Measurements from ENCODE around the gene DMXL1.
"Not testable (repeated sequence)": the region's sequence is repeated elsewhere in the genome, so short reads cannot be mapped to it uniquely, and the experiment has no call there.

DMXL1 gene

DNA sequence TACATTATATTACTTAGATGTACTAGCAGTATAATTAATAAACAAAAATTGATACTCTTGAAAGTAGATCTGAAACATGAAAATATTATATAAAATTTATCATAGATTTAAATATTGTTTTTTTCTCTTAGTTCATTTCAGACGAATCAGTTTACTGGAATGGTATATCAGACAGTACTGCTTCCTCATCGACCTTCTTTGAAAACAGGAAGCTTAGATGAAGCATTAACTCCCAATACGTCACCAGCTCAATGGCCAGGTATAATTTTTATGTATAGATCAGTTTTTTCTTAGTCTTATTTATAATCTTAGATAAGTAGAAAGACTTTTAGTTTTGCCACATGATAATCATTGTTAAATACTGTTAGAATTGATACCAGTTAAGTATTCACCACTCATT, 106.3 kb downstream of the DMXL1 start:
- H3K9me3 ChIP-seq (ENCODE audit: control insufficient read depth, insufficient read depth, low read length): no peaks in the 10 kb centered on the region
- H3K27me3 ChIP-seq (ENCODE audit: control insufficient read depth, insufficient read depth, low read length): no peaks in the 10 kb centered on the region
- no peak overlapping the region for H3K27ac ChIP-seq (ENCODE audit: low read depth, low read length)
- H3K9ac ChIP-seq (ENCODE audit: low read depth, low read length): no peak overlapping the region
- no peak overlapping the region for H3K4me3 ChIP-seq (ENCODE audit: low read depth, low read length)
- peaks cover 7% of the 10 kb centered on the region; the same call in 1 of the 2 replicates for H3K4me1 ChIP-seq (ENCODE audit: control insufficient read depth, insufficient read depth, low read length)
- H3K36me3 ChIP-seq (ENCODE audit: control insufficient read depth, insufficient read depth, low read length): peaks cover 25% of the 10 kb centered on the region

DNA sequence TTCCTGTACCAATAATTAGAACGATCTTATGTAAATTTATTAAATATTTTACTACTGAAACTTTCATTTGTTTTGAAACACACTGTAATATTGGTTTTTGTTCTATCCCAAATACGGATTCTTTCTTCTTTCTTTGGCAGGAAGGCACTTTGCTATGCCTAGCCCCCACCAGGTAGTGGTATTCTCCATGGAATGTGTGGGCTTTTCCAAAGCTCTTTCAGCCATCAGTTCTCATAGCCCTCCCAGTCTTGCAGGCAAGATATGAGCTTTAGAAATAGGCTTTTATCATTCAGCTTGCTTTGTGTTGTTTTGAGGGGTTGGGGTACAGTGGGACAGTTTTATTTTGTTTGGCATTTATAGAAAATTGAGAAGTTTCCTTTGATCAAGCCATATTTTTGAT, 107.5 kb downstream of the DMXL1 start:
- no peak overlapping the region for H3K27ac ChIP-seq (ENCODE audit: low read depth, low read length)
- H3K9ac ChIP-seq (ENCODE audit: low read depth, low read length): no peak overlapping the region
- peaks cover 20% of the 10 kb centered on the region for H3K36me3 ChIP-seq (ENCODE audit: control insufficient read depth, insufficient read depth, low read length)
- peaks cover 7% of the 10 kb centered on the region; the same call in 1 of the 2 replicates for H3K4me1 ChIP-seq (ENCODE audit: control insufficient read depth, insufficient read depth, low read length)
- no peak overlapping the region for H3K4me3 ChIP-seq (ENCODE audit: low read depth, low read length)
- no peaks in the 10 kb centered on the region for H3K27me3 ChIP-seq (ENCODE audit: control insufficient read depth, insufficient read depth, low read length)
- no peaks in the 10 kb centered on the region for H3K9me3 ChIP-seq (ENCODE audit: control insufficient read depth, insufficient read depth, low read length)

DNA sequence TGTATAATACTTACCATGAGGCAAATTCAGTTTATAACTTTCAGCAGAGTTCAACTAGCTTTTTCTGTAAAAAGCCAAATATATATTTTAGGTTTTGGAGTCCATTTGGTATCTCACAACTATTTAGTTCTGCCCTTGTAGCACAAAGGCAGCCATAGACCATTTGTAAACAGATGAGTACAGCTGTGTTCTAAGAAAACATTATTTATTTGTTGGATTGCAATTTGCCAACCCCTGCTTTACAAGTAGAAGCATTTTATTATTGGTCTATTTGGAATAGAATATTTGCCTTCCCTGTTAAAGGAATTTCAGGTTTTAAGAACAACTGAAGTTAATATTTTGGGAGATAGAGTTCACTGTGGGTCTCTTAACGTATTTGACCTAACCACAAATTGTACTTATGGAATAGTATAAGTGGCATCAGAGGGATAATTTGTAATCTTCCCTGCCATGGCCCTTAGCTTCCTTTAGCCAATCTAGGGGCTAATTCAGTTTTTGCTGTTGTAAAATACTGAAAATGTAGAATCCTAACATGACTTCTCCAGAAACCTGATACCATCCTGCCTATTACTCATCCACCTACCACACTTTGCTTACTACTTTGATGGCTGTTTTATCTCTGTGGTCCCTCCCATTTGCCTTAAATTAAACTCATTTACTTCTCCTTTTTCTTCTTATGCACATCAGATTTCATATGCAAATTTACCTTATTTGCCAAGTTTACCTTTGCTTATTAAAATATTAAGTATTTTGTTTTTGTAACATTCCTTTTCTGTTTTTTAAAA, 109.2 kb downstream of the DMXL1 start:
- Histone ChIP-seq H3K4me1 (ENCODE audit: control insufficient read depth, insufficient read depth, low read length) (peaks cover 7% of the 10 kb centered on the region; the same call in 1 of the 2 replicates), H3K36me3 (ENCODE audit: control insufficient read depth, insufficient read depth, low read length) (peaks cover 20% of the 10 kb centered on the region), H3K27ac (ENCODE audit: low read depth, low read length) (peak overlapping the region; percentile 2), H3K27me3 (ENCODE audit: control insufficient read depth, insufficient read depth, low read length) (no peaks in the 10 kb centered on the region), H3K9me3 (ENCODE audit: control insufficient read depth, insufficient read depth, low read length) (no peaks in the 10 kb centered on the region), H3K9ac (ENCODE audit: low read depth, low read length) (no peak overlapping the region), H3K4me3 (ENCODE audit: low read depth, low read length) (no peak overlapping the region)

DNA sequence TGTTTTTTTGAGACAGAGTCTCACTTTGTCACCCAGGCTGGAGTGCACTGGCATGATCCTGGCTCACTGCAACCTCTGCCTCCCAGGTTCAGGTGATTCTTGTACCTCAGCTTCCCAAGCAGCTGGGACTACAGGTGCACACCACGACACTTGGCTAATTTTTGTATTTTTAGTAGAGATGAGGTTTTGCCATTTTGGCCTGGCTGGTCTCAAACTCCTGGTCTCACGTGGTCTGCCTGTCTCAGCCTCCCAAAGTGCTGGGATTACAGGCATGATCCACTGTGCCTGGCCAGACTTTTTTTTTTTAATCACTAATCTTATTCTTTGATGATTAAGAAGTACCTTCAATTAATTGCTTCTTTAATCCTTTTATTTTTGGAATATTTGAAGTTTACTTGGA, 114.6 kb downstream of the DMXL1 start:
- H3K9ac ChIP-seq (ENCODE audit: low read depth, low read length); H3K9me3 ChIP-seq (ENCODE audit: control insufficient read depth, insufficient read depth, low read length); H3K27ac ChIP-seq (ENCODE audit: low read depth, low read length); H3K4me3 ChIP-seq (ENCODE audit: low read depth, low read length); H3K36me3 ChIP-seq (ENCODE audit: control insufficient read depth, insufficient read depth, low read length); H3K27me3 ChIP-seq (ENCODE audit: control insufficient read depth, insufficient read depth, low read length): not testable (repeated sequence)
- peaks cover 14% of the 10 kb centered on the region for H3K4me1 ChIP-seq (ENCODE audit: control insufficient read depth, insufficient read depth, low read length)

DNA sequence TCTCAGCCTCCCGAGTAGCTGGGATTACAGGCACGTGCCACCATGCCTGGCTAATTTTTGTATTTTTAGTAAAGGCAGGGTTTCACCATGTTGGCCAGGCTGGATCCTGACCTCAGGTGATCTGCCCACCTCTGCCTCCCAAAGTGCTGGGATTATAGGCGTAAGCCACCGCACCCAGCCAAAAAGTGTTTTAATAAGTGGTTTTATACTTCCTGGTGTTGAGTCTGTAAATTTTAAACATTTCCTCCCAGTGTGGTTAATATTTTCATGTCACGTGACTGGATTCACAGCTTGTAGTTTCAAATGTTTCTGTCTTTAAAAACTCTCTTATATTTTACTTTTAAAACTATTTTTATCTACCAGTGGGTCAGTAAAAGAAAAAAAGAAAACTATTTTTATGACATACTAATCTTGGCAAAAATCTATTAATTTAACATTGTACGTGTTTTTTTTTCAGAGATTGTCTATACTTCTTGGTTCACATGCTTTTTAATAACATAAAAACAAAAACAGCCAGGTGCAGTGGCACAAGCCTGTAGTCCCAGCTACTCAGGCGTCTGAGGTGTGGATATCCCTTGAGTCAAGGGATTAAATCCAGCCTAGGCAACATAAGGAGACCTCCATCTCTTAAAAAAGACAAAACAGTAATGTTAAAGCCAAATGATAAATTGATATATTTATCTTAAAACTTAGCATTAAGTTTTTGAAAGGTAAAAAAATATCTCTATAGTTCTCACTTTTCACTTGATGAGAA, 117.1 kb downstream of the DMXL1 start:
- H3K27me3 ChIP-seq (ENCODE audit: control insufficient read depth, insufficient read depth, low read length): no peaks in the 10 kb centered on the region
- no peaks in the 10 kb centered on the region for H3K9me3 ChIP-seq (ENCODE audit: control insufficient read depth, insufficient read depth, low read length)
- peaks cover 15% of the 10 kb centered on the region for H3K36me3 ChIP-seq (ENCODE audit: control insufficient read depth, insufficient read depth, low read length)
- peaks cover 14% of the 10 kb centered on the region for H3K4me1 ChIP-seq (ENCODE audit: control insufficient read depth, insufficient read depth, low read length)
- H3K9ac ChIP-seq (ENCODE audit: low read depth, low read length): no peak overlapping the region
- no peak overlapping the region for H3K27ac ChIP-seq (ENCODE audit: low read depth, low read length)
- H3K4me3 ChIP-seq (ENCODE audit: low read depth, low read length): no peak overlapping the region

DNA sequence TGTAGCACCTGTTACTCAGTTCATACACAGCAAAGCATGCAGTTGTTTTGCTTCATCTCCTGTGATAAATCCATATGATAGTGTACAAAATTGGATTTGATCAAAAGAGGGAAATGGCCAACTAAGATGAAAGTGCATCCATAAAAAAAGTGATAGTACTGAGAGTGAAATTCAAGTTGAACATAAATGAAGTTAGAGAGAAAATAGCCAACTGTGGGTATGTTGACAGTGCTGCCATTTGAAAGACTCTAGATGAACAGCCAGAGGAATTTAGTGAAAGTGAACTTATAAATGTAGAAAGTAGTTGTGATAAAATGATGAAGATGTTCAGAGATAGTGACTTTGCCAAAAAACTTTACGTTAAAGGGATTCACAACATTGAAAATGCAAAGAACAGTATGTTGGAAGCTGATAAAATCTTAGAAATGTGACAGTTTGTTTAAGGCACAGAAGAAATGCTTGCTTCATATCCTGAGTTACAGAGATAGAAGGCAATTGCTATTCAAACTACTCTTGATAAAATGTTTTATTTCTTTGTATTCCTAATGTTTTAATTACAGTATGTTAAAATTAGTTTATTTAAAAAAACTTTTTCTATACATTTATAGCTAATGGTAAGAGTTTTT, 119.7 kb downstream of the DMXL1 start:
- no peak overlapping the region for H3K9ac ChIP-seq (ENCODE audit: low read depth, low read length)

DNA sequence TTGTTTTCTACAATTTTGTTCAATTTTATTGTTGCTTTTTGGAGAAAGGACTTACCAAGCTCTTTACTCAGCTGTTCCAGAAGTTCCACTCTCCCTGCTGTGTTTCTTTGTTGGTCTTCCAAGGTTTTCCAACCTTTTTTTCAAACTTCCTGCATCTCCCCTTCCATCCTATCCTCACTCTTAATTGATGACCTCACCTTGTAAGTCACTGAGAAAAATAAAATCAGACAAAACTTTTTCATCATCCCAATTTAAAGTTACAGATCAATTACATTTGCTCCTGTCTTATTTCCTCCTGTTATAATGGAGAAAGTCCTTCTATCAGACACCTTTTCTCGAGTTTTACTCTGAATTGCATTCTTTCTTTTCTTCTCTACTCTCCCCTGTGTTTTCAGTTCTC, 121.1 kb downstream of the DMXL1 start:
- peaks cover 34% of the 10 kb centered on the region for H3K36me3 ChIP-seq (ENCODE audit: control insufficient read depth, insufficient read depth, low read length)
- H3K9me3 ChIP-seq (ENCODE audit: control insufficient read depth, insufficient read depth, low read length): no peaks in the 10 kb centered on the region
- no peak overlapping the region for H3K9ac ChIP-seq (ENCODE audit: low read depth, low read length)
- no peak overlapping the region for H3K27ac ChIP-seq (ENCODE audit: low read depth, low read length)
- no peak overlapping the region for H3K4me3 ChIP-seq (ENCODE audit: low read depth, low read length)
- H3K27me3 ChIP-seq (ENCODE audit: control insufficient read depth, insufficient read depth, low read length): no peaks in the 10 kb centered on the region
- peaks cover 14% of the 10 kb centered on the region for H3K4me1 ChIP-seq (ENCODE audit: control insufficient read depth, insufficient read depth, low read length)

More for the DNA sequence above, 119.7 kb downstream of the DMXL1 start:
- Histone ChIP-seq H3K36me3 (ENCODE audit: control insufficient read depth, insufficient read depth, low read length) (peaks cover 29% of the 10 kb centered on the region), H3K27me3 (ENCODE audit: control insufficient read depth, insufficient read depth, low read length) (no peaks in the 10 kb centered on the region), H3K27ac (ENCODE audit: low read depth, low read length) (no peak overlapping the region), H3K4me3 (ENCODE audit: low read depth, low read length) (no peak overlapping the region), H3K4me1 (ENCODE audit: control insufficient read depth, insufficient read depth, low read length) (peaks cover 14% of the 10 kb centered on the region), H3K9me3 (ENCODE audit: control insufficient read depth, insufficient read depth, low read length) (no peaks in the 10 kb centered on the region)

DNA sequence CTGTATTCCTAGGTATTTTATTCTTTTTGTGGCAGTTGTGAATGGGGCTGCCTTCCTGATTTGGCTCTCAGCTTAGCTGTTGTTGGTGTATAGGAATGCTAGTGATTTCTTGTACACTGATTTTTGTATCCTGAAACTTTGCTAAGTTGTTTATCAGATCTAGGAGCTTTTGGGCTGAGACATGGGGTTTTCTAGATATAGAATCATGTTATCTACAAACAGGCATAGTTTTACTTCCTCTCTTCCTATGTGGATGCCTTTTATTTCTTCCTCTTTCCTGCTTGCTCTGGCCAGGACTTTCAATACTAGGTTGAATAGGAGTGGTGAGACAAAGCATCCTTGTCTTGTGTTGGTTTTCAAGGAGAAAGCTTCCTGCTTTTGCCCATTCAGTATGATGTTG, 129.9 kb downstream of the DMXL1 start:
- Histone ChIP-seq H3K4me1 (ENCODE audit: control insufficient read depth, insufficient read depth, low read length) (no peaks in the 10 kb centered on the region), H3K4me3 (ENCODE audit: low read depth, low read length) (no peak overlapping the region), H3K27me3 (ENCODE audit: control insufficient read depth, insufficient read depth, low read length) (no peaks in the 10 kb centered on the region), H3K36me3 (ENCODE audit: control insufficient read depth, insufficient read depth, low read length) (peaks cover 45% of the 10 kb centered on the region), H3K9ac (ENCODE audit: low read depth, low read length) (no peak overlapping the region), H3K27ac (ENCODE audit: low read depth, low read length) (no peak overlapping the region), H3K9me3 (ENCODE audit: control insufficient read depth, insufficient read depth, low read length) (no peaks in the 10 kb centered on the region)

DNA sequence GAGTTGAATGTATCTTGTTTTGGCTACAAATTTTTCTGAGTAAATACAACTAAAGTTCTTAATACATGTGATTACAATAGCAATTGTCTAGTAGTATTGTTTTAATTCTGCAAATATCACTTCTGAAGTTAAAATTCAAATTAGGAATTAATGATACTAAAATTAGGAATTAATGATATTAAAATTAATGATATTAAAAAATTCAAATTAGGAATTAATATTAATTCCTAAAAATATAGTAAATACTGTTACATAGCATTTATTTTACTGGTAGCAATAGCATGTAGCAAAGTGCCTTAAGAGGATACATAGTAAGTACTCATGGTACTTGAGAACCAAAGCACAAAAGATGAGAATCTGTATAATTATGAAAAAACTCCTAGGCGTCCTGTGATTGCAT, 136.2 kb downstream of the DMXL1 start:
- Histone ChIP-seq H3K4me1 (ENCODE audit: control insufficient read depth, insufficient read depth, low read length) (no peaks in the 10 kb centered on the region), H3K36me3 (ENCODE audit: control insufficient read depth, insufficient read depth, low read length) (peaks cover 16% of the 10 kb centered on the region), H3K27me3 (ENCODE audit: control insufficient read depth, insufficient read depth, low read length) (no peaks in the 10 kb centered on the region), H3K27ac (ENCODE audit: low read depth, low read length) (no peak overlapping the region), H3K9me3 (ENCODE audit: control insufficient read depth, insufficient read depth, low read length) (no peaks in the 10 kb centered on the region), H3K4me3 (ENCODE audit: low read depth, low read length) (no peak overlapping the region), H3K9ac (ENCODE audit: low read depth, low read length) (no peak overlapping the region)

DNA sequence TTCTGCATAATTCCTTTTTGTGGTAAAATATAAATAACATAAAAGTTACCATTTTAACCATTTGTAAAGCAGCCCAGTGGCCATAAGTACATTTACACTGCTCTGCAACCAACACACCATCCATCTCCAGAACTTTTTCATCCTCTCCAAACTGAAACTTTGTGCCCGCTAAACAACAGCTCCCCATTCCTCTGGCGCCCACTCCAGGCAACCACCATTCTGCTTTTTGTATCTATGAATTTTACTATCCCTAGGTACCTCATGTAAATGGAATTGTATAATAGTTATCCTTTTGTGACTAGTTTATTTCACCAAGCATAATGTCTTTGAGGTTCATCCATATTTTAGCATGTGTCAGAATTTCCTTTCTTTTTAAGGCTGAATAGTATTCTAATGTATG, 141.1 kb downstream of the DMXL1 start:
- Histone ChIP-seq H3K27me3 (ENCODE audit: control insufficient read depth, insufficient read depth, low read length) (no peaks in the 10 kb centered on the region), H3K9me3 (ENCODE audit: control insufficient read depth, insufficient read depth, low read length) (no peaks in the 10 kb centered on the region), H3K4me3 (ENCODE audit: low read depth, low read length) (no peak overlapping the region), H3K4me1 (ENCODE audit: control insufficient read depth, insufficient read depth, low read length) (no peaks in the 10 kb centered on the region), H3K36me3 (ENCODE audit: control insufficient read depth, insufficient read depth, low read length) (peaks cover 13% of the 10 kb centered on the region; the same call in 1 of the 2 replicates), H3K27ac (ENCODE audit: low read depth, low read length) (no peak overlapping the region), H3K9ac (ENCODE audit: low read depth, low read length) (no peak overlapping the region)

DNA sequence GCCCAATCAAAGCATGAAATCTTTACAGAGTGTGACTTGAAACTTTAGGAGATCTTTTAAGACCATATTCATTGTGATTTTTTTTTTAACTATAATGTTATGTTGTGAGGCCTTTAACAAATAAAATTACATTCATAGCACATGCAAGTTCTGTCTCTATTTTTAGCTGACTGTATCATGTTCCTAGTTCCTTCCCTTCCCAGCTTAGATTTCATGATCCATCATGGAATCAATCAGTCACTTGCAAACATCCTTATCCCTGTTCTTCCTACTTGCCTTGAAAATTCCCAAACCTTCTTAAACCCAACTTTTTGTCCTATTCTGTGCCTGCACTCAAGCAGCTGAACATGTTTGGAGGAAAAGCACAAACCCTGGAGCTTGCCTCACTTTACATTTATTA, 141.8 kb downstream of the DMXL1 start:
- Histone ChIP-seq H3K27ac (ENCODE audit: low read depth, low read length) (no peak overlapping the region), H3K27me3 (ENCODE audit: control insufficient read depth, insufficient read depth, low read length) (no peaks in the 10 kb centered on the region), H3K4me3 (ENCODE audit: low read depth, low read length) (no peak overlapping the region), H3K9me3 (ENCODE audit: control insufficient read depth, insufficient read depth, low read length) (no peaks in the 10 kb centered on the region), H3K36me3 (ENCODE audit: control insufficient read depth, insufficient read depth, low read length) (peaks cover 16% of the 10 kb centered on the region; the same call in 1 of the 2 replicates), H3K9ac (ENCODE audit: low read depth, low read length) (no peak overlapping the region), H3K4me1 (ENCODE audit: control insufficient read depth, insufficient read depth, low read length) (no peaks in the 10 kb centered on the region)

All from HUES48 (cell line).